GM12872 (cell line): ENCODE data around the gene BDH1.

Experiments
- TF ChIP-seq, protein P1 (sequence below): IDR thresholded peaks from 3 replicates; pipeline ENCODE4 v1.5.1; 2011; ENCODE audit warnings: low read depth, mild to moderate bottlenecking, low read length, moderate library complexity; ENCODE audit not compliant: insufficient read depth

Gene BDH1

DNA sequence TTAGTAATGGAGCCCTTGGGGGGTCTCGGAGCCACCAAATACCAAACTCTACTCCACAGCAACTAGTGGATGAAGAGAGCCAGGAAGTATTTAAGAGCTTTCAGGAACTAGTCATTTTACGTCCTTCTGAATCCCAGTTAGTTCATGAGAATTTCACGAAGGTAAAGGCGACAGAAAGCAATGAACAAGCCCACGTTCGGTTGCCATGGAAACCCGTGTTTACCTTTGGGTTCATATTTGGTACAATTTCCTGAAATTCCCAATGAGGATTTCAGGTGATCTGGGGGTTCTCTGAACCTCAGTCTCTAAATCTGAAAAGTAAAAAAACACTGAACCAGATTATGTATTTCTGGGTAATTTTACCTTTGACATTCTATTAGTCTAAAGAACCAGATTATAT is 93.0 kb downstream of the BDH1 start:
- TF ChIP-seq, protein P1, sequence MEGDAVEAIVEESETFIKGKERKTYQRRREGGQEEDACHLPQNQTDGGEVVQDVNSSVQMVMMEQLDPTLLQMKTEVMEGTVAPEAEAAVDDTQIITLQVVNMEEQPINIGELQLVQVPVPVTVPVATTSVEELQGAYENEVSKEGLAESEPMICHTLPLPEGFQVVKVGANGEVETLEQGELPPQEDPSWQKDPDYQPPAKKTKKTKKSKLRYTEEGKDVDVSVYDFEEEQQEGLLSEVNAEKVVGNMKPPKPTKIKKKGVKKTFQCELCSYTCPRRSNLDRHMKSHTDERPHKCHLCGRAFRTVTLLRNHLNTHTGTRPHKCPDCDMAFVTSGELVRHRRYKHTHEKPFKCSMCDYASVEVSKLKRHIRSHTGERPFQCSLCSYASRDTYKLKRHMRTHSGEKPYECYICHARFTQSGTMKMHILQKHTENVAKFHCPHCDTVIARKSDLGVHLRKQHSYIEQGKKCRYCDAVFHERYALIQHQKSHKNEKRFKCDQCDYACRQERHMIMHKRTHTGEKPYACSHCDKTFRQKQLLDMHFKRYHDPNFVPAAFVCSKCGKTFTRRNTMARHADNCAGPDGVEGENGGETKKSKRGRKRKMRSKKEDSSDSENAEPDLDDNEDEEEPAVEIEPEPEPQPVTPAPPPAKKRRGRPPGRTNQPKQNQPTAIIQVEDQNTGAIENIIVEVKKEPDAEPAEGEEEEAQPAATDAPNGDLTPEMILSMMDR = no peak

DNA sequence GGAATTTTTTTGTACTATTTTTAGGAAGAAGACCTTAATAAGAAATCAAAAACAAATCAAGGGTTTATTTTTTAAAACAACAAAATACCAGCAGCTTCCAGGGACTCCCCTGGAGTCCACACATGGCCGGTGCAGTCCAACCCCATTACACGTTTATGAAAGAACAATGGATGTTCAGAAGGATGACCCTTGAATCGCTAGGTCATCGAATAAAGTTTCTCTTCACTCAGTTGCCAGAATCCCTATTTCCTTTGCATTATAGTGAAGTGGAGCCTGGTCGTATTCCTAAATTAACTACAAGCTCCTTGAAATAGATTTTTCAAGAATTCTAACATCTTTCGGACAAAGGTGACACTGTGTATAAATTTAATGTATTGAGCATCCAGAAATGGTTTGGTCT is 95.1 kb downstream of the BDH1 start:
- TF ChIP-seq, protein P1 = no peak

DNA sequence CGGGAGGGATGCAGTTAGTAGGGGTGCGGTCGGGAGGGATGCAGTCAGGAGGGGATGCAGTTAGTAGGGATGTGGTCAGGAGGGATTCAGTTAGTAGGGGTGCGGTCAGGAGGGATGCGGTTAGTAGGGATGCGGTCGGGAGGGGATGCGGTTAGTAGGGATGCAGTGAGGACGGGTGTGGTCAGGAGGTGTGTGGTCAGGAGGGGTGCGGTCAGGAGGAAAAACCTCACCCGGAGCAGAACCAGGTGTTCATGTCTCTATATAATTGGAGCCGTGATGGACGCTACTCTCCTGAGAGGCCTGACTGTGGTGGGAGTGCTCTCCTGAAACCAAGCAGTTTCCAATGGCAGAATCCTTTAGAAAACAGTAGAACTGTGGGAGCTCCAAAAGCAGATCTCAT is 95.8 kb downstream of the BDH1 start:
- TF ChIP-seq, protein P1 = no peak
